ENCODE measurements around the gene PTN. TPM values are rescaled to one million over a fixed set of nuclear protein-coding genes. Genes with fewer than 3 reads are reported as not detected.

The PTN gene
- total RNA-seq, 1 donor from 2014 or later: 11.1 TPM

DNA sequence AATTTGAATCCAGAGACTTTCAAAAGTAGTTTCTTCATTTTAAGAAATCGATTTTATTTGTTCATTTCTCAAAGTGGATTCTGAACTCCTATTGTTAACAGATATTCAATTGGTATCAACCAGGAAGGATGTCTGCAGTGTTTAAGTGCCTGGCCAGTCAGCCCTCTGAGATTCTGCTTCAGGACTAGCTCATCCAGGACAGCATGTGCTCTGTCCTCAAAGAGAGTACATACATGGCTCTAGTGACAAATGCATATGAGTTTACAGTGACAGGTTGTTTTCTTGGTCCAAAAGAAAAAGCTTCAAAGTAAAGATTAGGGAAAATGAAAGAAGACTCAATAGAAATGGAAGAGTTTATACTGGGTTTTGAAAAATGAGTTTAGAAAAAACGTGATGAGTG is 8.4 kb upstream of the PTN start:
- no peak overlapping the region for H3K27ac ChIP-seq (ENCODE audit: low read depth, low read length)
- no peak overlapping the region for H3K9ac ChIP-seq (ENCODE audit: low read length)
- no peak for FAIRE-seq
- Mint-ChIP-seq H3K4me3 (ENCODE audit: unreplicated experiment) (no peak overlapping the region), H3K27ac (ENCODE audit: unreplicated experiment) (no peak overlapping the region), H3K9me3 (ENCODE audit: unreplicated experiment) (peaks cover 2% of the 10 kb centered on the region), H3K4me1 (ENCODE audit: low read depth, unreplicated experiment) (no peaks in the 10 kb centered on the region), H3K27me3 (ENCODE audit: low read depth, unreplicated experiment) (no peaks in the 10 kb centered on the region), H3K36me3 (ENCODE audit: low read depth, unreplicated experiment) (no peaks in the 10 kb centered on the region)
- H3K9me3 ChIP-seq (ENCODE audit: insufficient read depth, low read depth, low read length): no peaks in the 10 kb centered on the region
- no peaks in the 10 kb centered on the region for H3K79me2 ChIP-seq (ENCODE audit: insufficient read depth, low read length)
- DNase-seq (ENCODE audit: low read depth): no peak
- no peaks in the 10 kb centered on the region for H4K20me1 ChIP-seq (ENCODE audit: insufficient read depth, low read length)
- TF ChIP-seq, protein P1, sequence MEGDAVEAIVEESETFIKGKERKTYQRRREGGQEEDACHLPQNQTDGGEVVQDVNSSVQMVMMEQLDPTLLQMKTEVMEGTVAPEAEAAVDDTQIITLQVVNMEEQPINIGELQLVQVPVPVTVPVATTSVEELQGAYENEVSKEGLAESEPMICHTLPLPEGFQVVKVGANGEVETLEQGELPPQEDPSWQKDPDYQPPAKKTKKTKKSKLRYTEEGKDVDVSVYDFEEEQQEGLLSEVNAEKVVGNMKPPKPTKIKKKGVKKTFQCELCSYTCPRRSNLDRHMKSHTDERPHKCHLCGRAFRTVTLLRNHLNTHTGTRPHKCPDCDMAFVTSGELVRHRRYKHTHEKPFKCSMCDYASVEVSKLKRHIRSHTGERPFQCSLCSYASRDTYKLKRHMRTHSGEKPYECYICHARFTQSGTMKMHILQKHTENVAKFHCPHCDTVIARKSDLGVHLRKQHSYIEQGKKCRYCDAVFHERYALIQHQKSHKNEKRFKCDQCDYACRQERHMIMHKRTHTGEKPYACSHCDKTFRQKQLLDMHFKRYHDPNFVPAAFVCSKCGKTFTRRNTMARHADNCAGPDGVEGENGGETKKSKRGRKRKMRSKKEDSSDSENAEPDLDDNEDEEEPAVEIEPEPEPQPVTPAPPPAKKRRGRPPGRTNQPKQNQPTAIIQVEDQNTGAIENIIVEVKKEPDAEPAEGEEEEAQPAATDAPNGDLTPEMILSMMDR (IDR thresholded peaks at IDR 0.05; ENCODE audit: insufficient read depth, low read depth, low read length): no peak
- no peak for TF ChIP-seq EZH2 (IDR thresholded peaks at IDR 0.05; ENCODE audit: insufficient read depth, low read length)
- H3K4me3 ChIP-seq (ENCODE audit: insufficient read depth, low read depth, low read length): no peak overlapping the region
- no peaks in the 10 kb centered on the region for H3K27me3 ChIP-seq (ENCODE audit: insufficient read depth, low read length)
- H3K4me1 ChIP-seq (ENCODE audit: insufficient read depth, low read length): peaks cover 3% of the 10 kb centered on the region
- H3K36me3 ChIP-seq (ENCODE audit: insufficient read depth, low read length): no peaks in the 10 kb centered on the region
- H3K4me2 ChIP-seq (ENCODE audit: low read length): no peak overlapping the region
- H2AFZ ChIP-seq (ENCODE audit: low read depth, low read length): no peak overlapping the region

DNA sequence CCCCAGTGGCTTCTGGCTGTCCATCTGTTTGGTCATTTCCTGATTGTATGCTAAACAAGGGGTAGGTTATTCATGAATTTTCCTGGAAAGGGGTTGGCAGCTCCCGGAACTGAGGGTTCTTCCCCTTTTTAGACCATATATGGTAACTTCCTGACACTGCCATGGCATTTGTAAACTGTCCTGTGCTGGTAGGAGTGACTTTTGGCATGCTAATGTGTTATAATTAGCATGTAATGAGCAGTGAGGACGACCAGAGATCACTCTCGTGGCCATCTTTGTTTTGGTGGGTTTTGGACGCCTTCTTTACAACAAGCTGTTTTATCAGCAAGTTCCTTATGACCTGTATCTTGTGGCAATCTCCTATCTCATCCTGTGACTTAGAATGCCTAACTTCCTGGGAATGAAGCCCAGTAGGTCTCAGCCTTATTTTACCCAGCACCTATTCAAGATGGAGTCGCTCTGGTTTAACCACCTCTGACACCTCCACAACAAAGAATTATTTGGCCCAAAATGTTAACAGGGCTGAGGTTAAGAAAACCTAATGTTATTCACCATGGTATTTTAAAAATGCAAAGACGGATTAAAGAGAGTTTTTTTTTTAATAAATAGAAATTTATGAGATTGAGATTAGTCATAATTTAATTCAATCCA is 2.4 kb upstream of the PTN start:
- Histone ChIP-seq H3K27me3 (ENCODE audit: insufficient read depth, low read length) (no peaks in the 10 kb centered on the region), H3K27ac (ENCODE audit: low read depth, low read length) (no peak overlapping the region), H3K79me2 (ENCODE audit: insufficient read depth, low read length) (peaks cover 6% of the 10 kb centered on the region), H3K4me2 (ENCODE audit: low read length) (no peak overlapping the region), H3K4me3 (ENCODE audit: insufficient read depth, low read depth, low read length) (no peak overlapping the region), H3K9me3 (ENCODE audit: insufficient read depth, low read depth, low read length) (no peaks in the 10 kb centered on the region), H3K36me3 (ENCODE audit: insufficient read depth, low read length) (no peaks in the 10 kb centered on the region), H2AFZ (ENCODE audit: low read depth, low read length) (peak overlapping the region; percentile 32), H3K9ac (ENCODE audit: low read length) (no peak overlapping the region), H3K4me1 (ENCODE audit: insufficient read depth, low read length) (peaks cover 7% of the 10 kb centered on the region), H4K20me1 (ENCODE audit: insufficient read depth, low read length) (no peaks in the 10 kb centered on the region)
- Mint-ChIP-seq H3K36me3 (ENCODE audit: low read depth, unreplicated experiment) (peaks cover 2% of the 10 kb centered on the region), H3K4me1 (ENCODE audit: low read depth, unreplicated experiment) (peaks cover 4% of the 10 kb centered on the region), H3K9me3 (ENCODE audit: unreplicated experiment) (no peaks in the 10 kb centered on the region), H3K4me3 (ENCODE audit: unreplicated experiment) (no peak overlapping the region), H3K27ac (ENCODE audit: unreplicated experiment) (no peak overlapping the region), H3K27me3 (ENCODE audit: low read depth, unreplicated experiment) (no peaks in the 10 kb centered on the region)
- no peak for TF ChIP-seq EZH2 (IDR thresholded peaks at IDR 0.05; ENCODE audit: insufficient read depth, low read length)
- TF ChIP-seq, protein P1 (IDR thresholded peaks at IDR 0.05; ENCODE audit: insufficient read depth, low read depth, low read length): no peak
- FAIRE-seq (no peak), DNase-seq (ENCODE audit: low read depth) (no peak)

DNA sequence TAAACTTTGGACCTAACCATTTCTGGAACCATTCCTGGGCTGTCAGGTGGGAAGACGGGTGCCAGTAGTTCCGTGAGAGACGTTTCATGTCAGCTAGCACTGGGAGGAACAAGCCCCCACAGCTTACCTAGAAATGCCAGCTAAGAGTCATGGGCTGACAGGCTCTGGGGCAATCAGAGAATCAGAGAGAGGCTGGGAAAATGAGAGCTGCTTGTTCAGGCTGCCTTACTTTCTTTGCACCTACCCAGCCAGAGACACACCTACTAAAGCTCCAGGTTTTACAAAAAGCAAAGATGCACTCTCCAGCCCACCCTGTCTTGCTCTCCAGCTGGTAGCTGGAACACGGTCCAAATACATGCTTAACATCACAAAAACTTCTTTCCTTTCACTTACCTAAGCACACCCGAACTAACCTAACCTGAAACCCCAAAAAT is 688 bp downstream of the PTN start:
- H3K36me3 Mint-ChIP-seq (ENCODE audit: low read depth, unreplicated experiment): peaks cover 2% of the 10 kb centered on the region
- TF ChIP-seq EZH2 (IDR thresholded peaks at IDR 0.05; ENCODE audit: insufficient read depth, low read length): no peak
- TF ChIP-seq, protein P1 (IDR thresholded peaks at IDR 0.05; ENCODE audit: insufficient read depth, low read depth, low read length): no peak
- H3K27me3 ChIP-seq (ENCODE audit: insufficient read depth, low read length): no peaks in the 10 kb centered on the region
- H3K27ac Mint-ChIP-seq (ENCODE audit: unreplicated experiment): no peak overlapping the region
- peak overlapping the region; percentile 86 for H3K4me3 Mint-ChIP-seq (ENCODE audit: unreplicated experiment)
- H3K36me3 ChIP-seq (ENCODE audit: insufficient read depth, low read length): no peaks in the 10 kb centered on the region
- peak overlapping the region; percentile 87 for H2AFZ ChIP-seq (ENCODE audit: low read depth, low read length)
- no peaks in the 10 kb centered on the region for H3K9me3 ChIP-seq (ENCODE audit: insufficient read depth, low read depth, low read length)
- no peaks in the 10 kb centered on the region for H4K20me1 ChIP-seq (ENCODE audit: insufficient read depth, low read length)
- peaks cover 4% of the 10 kb centered on the region for H3K4me1 Mint-ChIP-seq (ENCODE audit: low read depth, unreplicated experiment)
- DNase-seq (ENCODE audit: low read depth) (no peak), FAIRE-seq (no peak)
- peak overlapping the region; percentile 29 for H3K27ac ChIP-seq (ENCODE audit: low read depth, low read length)
- peak overlapping the region; percentile 88 for H3K4me2 ChIP-seq (ENCODE audit: low read length)
- H3K9ac ChIP-seq (ENCODE audit: low read length): peak overlapping the region; percentile 77
- peak overlapping the region; percentile 70 for H3K4me3 ChIP-seq (ENCODE audit: insufficient read depth, low read depth, low read length)
- H3K79me2 ChIP-seq (ENCODE audit: insufficient read depth, low read length): peaks cover 9% of the 10 kb centered on the region
- H3K27me3 Mint-ChIP-seq (ENCODE audit: low read depth, unreplicated experiment): no peaks in the 10 kb centered on the region
- no peaks in the 10 kb centered on the region for H3K9me3 Mint-ChIP-seq (ENCODE audit: unreplicated experiment)
- H3K4me1 ChIP-seq (ENCODE audit: insufficient read depth, low read length): peaks cover 7% of the 10 kb centered on the region
